Jurkat, Clone E6-1 (cell line): ENCODE measurements around the gene DCLK3.

ENCODE experiments used
- DNase-seq: peaks from one replicate; pipeline ENCODE4 v3.0.0-alpha.2; 2011; ENCODE audit warnings: low read depth, low spot score
- H3K4me3 ChIP-seq: 2 replicates; pipeline ENCODE4 v1.5.1; 2011; ENCODE audit warnings: mild to moderate bottlenecking, low read length, control low read depth, moderate library complexity

Gene DCLK3

DNA sequence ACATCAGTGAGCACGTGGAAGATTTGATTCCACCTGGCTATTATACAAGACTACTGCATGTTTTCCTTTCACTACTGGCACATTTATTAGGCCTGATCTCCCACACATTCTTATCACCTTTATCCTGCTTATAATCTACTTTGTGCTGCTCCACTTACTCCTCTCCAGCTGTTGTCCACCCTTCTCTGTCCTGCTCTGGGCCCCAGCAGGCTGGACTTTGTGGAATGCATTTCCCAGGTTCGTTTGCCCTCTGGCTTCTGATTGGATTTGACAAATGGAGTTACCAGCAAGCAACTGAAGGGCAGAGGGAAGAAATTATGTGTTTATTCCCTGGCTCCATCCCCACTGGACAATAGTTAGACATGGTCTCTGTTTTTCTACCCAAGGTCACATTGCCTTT, 75.5 kb downstream of the DCLK3 start:
- DNase-seq: no peak
- H3K4me3 ChIP-seq: no peak overlapping the region

DNA sequence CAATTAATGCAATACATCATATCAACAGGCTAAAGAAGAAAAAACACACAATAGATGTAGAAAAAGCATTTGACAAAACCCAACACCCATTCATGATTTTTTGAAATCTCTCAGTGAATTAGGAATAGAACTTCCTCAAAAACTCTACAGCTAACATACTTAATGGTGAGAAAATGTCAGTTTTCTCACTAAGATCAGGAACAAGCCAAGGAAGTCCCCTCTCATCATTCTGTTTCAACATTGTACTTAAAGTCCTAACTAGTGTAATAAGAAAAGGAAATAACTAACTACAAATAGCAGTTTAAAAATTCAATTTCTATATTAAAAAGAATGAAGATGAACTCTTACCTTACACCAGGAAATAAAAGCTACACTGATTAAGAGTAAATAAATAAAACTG, 77.8 kb downstream of the DCLK3 start:
- DNase-seq: no peak
- H3K4me3 ChIP-seq: no peak overlapping the region

DNA sequence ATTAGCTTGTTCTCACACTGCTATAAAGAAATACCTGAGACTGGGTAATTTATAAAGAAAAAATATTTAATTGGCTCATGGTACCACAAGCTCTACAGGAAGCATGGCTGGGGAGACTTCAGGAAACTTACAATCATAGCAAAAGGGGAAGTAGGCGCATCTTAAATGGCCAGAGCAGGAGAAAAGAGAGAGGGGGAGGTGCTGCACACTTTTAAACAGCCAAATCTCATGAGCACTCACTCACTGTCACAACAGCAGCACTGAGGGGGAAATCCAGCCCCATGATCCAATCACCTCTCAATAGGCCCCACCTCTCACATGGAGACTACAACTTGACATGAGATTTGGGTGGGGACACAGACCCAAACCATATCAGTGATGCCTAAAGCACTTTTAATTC, 82.5 kb downstream of the DCLK3 start:
- no peak overlapping the region for H3K4me3 ChIP-seq
- no peak for DNase-seq

DNA sequence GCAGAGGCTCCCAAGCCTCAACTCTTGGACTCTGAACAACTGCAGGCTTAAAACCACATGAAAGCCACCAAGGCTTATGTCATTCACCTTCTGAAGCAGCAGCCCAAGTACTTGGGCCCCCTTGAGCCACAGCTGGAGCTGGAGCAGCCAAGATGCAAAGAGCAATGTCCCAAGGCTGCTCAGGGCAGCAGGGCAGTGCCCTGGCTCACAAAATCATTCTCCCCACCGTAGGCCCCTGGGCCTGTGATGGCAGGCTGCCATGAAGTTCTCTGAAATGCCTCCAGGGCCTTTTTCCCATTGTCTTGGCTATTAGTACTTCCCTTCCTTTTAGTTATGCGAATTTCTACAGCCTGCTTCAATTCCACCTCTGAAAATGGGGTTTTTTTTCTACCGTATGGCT, 83.4 kb downstream of the DCLK3 start:
- no peak overlapping the region for H3K4me3 ChIP-seq
- DNase-seq: no peak

DNA sequence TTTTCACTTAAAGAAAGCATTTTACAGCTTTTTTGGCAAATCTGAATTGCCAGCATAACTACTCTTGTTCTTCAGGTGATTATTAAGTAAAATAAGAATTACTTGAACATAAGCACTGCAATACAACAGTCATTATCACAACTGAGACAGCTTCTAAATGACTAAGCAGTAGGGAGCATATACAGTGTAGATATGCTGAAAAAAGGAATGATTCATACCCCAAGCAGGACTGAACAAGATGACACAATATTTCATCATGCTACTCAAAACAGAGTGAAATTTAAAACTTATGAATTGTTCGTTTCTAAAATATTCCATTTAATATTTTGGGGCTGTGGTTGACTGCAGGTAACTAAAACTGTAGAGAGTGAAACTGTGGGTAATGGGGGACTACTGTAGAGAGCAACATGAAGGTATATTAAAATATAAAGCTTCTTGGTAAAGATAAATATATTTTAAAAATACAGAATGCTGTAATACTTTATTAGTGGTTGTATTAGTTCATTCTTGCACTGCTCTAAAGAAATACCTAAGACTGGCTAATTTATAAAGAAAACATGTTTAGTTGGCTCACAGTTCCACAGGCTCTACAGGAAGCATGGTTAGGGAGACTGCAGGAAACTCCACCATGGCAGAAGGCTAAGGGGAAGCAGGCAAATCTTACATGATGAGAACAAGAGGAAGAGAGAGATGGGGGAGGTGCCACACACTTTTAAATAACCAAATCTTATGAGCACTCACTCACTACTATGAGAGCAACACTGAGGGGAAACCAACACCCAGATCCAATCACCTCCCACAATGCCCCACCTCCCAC, 84.8 kb downstream of the DCLK3 start:
- no peak for DNase-seq

DNA sequence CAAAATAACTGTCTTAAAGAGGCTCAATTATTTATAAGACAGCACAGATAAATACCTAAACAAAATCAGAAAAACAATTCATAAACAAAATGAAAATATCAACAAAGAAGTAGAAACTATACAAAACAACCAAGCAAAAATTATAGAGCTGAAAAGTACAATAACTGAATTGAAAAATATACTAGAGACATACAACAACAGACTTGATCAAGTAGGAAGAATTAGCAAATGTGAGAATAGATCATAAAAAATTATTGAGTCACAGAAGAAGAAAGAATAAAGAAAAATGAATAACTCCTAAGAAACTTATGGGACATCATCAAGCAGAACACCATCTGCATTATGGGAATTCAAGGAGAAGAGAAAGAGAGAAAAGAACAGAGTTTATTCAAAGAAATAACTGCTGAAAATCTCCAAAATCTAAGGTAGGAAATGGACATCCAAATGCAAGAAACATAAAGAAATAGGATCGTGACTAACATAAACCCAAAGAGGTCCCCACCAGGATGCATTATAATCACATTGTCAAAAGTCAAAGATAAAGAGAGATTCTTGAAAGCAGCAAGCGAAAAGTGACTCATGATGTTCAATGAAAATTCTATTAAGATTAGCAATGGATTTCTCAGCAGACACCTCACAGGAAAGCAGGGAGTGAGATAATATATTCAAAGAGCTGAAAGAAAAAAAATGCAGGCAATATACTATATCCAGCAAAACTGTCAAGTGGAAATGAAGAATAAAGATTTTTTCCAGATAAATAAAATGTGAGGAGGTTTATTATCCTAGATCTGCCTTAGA, 85.9 kb downstream of the DCLK3 start:
- no peak for DNase-seq
- no peak overlapping the region for H3K4me3 ChIP-seq

More for the DNA sequence above, 84.8 kb downstream of the DCLK3 start:
- no peak overlapping the region for H3K4me3 ChIP-seq

DNA sequence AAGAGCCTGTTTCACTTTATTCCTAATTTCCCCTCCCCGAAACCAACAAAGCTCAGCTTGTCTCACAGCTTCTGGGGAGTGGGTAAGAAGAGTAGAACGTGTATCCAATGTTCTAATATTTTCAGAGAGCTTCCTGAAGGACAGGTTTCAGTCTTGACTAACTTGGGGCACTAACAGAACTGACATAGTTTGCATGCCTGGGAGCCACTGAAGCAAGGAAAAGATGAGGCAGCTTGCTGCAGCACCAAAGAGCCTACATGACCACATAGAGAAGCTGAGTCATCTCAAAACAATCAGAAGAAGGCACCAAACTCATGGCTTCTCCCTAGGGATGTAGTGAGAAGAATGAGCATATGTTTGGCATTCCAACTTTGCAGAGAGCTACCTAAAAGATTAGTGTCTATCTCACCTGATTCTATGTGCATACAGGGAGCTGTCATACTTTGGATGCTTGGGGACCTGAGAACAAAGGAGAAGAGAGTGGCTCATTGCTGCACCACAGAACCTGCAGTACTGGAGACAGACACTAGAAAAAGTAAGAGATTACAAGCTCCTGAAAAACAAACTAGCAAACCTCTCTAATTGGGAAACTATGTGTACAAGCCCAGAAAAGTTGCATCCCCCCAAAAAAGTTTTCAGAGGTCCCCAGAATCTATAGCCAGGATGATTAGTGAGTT, 86.9 kb downstream of the DCLK3 start:
- DNase-seq: no peak
- H3K4me3 ChIP-seq: no peak overlapping the region

DNA sequence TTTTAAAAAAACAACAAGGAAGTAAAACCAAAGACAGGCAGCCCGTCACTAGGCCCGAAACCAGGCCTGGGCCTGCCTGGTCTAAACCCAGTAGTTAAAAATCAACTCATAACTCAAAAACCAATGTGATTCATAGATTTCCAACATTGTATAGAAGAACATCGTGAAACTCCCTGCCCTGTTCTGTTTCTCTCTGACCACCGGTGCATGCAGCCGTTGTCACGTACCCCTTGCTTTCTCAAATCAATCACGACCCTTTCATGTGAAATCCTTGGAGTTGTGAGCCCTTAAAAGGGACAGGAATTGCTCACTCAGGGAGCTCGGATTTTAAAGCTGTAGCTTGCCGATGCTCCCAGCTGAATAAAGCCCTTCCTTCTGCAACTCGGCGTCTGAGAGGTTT, 89.5 kb downstream of the DCLK3 start:
- DNase-seq: no peak
- no peak overlapping the region for H3K4me3 ChIP-seq

DNA sequence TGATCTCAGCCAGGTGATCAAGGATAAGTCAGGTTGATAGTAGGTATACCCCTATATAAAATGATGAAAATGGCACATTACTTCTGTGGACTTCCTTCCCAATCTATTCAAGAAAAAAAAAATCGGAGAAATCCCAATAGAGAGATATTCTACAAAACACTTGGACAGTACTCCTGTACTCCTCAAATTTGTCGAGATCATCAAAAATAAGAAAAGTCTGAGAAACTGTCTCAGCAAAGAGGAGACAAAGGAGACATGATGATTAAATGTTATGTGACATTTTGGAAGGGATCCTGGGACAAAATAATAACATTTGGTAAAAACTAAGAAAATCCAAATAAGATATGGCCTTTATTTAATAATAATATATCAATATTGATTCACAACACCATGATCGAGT, 94.6 kb downstream of the DCLK3 start:
- H3K4me3 ChIP-seq: no peak overlapping the region
- no peak for DNase-seq

DNA sequence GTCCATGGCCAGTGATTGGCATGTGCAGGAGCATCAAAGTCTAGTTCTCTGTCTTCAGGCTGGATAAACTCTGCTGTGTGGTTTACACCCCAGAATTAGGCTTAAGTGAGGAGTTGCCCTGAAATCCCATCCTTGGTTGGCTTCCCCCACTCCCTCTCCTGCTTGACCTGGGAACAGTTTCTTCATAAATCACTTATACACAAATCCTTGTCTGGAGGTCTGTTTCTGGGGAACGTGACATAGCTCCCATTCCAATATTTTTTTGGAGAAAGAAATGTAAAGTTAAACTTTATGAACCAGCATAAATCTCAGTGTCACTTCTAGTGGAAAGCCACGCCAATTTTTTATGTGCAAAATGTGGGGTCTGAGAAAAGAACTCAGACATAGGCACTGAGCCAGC, 98.2 kb downstream of the DCLK3 start:
- H3K4me3 ChIP-seq: no peak overlapping the region
- DNase-seq: no peak

DNA sequence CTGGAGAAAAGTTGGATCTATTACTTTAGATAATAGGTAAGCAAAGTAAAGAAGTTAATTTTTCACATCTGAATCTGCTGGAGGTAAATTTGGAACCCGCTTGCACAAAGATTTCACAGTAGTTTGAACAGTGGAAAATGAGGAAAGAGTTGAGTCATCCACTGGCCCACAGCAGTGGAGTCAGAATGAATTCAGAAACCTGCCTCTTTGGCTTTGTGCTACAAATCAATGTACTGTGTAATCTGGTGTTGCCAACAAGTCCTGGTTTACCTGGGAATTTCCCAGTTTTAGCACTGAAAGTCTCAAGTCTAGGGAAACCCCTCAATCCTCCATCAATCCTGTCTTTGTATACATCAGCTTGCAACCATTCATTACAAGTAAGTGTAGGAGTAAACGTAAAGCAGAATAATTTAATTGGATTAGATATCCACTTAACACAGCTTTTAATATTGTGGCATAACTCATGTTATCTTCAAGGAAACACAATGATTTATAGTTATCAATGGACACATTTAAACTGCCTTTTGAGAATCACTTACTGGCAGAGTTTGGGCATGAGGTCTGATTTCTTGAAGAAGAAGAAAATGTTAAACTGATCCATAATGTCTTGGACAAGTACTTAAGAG, 100.6 kb downstream of the DCLK3 start:
- no peak for DNase-seq
- H3K4me3 ChIP-seq: no peak overlapping the region

DNA sequence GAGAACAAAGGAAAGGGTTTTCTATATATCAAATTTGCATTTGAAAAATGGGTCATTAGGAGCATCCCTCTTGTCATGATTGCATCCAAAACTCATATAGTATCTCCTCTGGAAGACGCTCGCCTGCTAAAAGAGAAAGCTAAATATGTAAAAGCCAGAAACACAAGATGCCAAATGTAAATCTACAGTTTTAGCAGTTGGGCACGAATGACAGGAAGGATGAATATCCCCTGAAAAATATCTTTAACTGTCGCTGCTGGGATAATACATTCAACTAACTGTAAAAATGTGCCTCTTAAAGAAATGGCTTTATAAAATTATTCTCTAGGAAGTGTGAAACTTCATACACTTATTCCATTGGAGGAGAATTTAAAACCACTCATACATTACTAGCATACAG, 101.7 kb downstream of the DCLK3 start:
- no peak overlapping the region for H3K4me3 ChIP-seq
- DNase-seq: no peak
